Measurements from ENCODE around the gene COX19. TPM values are rescaled to one million over a fixed set of nuclear protein-coding genes. Genes with fewer than 3 reads are reported as not detected.

The COX19 gene
- total RNA-seq, 1 experiment from 2014 or later: 10.2 TPM

DNA sequence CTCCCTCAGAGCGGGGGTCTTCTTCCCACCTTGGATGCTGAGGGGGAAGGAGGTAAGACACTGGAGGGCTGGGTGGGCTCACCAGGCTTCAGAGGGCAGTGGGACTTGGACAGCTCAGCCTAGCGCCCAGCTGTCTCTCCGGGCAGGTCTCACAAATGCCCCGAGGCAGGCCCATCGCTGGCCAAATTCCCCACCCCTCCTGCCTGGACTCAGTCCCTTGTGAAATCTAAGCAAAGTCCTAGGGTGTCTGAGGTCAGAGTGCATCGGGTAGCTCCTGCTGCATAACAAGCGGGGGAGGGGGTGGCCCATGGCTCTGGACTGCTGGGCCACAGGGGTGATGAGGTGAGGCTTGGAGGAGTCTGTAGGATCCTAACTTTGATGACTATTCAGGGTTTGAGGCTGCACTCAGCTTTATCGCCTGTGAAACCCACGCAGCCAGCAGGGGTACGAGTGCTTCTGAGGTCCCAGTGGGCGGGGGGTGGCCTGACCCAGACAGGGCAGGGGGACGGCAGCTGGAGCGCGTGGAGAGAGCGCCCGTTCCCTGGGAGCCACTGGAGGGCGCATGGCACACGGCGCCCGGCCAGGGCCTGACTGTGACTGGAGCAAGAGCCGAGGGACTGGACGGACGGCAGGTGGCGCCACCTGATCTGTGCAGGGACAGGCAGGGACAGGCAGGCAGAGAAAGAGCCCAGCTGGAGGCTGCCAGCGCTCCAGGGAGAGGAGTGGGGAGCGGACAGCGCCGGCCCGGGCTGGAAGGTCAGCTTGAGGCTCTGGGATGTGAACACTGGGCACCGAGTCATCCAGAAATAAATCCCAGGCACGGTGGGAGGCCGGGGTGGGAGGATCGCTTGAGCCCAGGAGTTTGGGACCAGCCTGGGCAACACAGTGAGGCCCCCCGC, 17.6 kb upstream of the COX19 start:
- peak; percentile 92 for DNase-seq (ENCODE audit: low read depth)

DNA sequence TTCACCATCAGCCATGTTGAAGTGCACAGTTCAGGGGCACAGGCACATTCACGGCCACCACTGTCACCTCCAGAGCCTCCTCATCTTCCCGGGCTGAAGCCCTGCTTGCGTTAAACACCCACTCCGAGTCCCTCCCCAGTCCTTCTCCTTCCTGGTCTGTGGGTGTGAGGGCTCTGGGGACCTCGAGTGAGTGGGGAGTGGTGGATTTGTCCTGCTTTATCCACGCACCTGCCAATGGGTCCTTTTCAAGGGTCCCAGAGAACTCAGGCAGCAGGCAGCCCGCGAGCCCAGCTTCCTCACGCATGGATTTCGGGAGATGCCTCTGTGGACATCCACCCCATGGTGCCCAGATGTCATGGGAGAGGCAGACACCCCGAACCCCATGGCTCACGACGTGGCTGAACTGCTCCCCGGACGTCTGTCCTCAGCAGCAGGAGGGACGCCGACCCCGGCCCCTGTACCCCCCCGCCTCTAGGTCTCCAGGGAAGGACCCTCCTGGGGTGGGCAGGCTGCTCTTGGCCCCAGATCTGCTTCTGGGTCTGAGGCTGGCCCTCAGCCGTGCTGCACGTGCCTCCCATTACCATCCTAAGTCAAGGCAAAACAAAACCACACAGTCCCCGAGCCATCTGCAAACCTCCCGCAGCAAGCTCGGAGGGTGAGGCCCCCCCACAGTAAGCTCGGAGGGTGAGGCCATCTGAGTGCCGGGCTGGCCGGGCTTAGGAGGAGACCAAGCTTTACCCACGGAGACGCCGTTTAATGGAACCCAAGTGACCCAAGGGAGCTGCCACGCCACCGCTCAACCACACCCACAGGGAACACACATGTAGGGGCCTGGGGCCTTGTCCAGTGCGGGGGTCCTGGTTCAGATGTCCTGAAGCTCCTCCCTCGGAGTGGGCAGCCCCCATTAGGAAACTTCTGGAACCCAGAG, 16.6 kb upstream of the COX19 start:
- no peak for DNase-seq (ENCODE audit: low read depth)

DNA sequence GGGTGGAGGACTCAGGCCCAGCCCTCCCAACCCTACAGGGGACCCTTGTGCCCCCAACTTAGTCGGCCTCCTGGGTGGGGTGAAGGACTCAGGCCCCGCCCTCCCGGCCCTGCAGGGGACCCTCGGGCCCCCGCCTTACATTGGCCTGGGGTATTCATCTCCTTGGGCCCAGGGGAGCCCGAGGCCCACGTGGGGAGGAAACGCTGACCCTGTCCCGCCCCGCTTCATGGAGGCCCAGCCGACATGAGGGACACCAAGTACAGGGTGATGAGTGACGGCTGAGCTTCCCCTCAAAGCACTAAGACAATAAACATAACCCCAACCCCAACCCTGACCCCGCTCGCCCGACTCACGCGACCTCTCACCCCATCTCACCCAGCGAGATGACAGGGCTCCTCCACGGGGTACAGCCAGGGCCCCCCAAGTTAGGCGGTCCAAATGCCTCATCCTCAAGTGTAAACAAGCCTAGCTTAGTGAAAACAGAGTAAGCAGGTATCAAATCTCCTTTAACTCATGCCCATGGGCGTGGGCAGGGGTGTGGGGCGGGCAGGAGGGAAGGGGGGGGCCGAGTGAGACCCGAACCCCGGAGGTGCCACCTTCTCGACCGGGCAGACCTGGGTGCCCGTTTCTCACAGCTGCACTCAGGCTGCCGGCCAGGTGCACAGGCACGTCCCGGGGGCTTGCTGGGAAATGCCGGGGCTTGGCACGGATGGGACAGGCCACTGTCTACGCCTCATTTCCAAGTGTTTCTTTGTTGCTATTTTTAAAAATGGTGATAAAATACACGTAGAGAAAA, 15.8 kb upstream of the COX19 start:
- DNase-seq (ENCODE audit: low read depth): no peak

DNA sequence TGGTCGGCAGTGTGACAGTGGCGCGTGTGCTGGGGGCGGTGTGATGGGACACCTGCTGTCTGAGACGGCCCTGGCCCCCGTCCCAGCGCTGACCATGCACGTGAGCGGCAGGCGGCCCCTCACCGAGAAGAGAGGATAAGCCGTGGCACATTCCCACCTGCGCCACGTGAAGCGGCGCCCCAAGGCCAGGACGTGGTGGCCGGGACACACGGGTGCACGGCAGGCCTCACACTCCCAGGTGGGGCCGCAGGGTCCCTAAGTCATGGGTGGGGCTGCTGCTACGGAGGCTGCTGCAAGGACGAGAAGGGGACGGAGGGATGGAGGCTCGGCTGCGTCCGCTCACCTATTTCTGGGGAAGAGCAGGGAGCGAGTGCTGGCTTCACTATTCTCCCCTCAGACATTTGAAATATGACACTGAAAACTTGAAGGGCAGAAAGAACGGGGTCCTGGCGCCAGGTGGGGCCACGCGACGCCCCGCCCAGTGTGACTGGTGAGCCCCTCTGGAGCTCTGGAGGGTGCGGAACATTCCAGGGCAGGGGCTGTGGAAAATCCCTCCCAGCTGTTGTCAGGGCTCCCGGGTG, 15.1 kb upstream of the COX19 start:
- no peak for DNase-seq (ENCODE audit: low read depth)

DNA sequence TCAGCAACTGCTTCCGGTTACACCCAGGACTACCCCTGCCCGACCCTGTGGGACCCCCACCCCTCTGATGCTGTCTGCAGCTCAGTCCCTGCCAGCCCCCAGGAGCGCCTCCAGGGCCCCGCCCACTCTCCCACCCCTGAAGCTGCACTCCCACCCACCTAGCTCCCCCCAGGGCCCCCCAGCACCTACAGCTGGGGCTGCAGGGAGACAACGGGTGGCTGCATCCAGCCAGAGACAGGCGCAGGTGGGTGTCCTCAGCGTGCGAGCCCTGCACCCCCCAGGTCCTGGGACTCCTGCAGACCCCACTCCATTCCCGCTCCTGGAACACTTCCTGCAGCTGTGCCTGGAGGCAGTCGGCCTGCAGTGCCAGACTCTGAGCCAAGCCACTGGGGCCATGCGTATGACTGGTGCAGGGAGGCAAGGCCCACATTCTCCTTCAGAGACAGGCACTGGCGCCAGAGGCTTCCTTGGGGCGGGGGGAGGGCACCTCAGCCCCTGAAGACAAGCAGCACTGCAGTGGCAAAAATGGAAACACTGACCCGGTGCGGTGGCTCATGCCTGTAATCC, 13.7 kb upstream of the COX19 start:
- no peak for DNase-seq (ENCODE audit: low read depth)

DNA sequence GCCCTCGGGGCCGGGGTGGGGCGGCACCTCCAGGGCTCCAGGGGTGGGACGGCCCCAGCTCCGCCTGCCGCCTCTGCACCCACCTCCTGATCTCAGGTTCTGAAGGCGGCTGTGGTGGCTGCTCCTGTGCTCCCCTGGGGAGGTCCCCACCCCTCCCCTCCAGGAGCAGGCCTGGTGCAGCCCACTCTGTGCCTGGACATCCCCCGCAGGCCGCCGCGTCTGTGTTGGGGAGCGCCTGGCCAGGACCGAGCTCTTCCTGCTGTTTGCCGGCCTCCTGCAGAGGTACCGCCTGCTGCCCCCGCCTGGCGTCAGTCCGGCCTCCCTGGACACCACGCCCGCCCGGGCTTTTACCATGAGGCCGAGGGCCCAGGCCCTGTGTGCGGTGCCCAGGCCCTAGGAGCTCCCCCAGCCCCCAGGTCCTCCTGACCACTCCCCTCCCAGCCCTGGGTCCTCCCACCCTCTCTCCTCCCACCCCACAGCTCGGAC, 13.1 kb upstream of the COX19 start:
- DNase-seq (ENCODE audit: low read depth): peak; percentile 25

DNA sequence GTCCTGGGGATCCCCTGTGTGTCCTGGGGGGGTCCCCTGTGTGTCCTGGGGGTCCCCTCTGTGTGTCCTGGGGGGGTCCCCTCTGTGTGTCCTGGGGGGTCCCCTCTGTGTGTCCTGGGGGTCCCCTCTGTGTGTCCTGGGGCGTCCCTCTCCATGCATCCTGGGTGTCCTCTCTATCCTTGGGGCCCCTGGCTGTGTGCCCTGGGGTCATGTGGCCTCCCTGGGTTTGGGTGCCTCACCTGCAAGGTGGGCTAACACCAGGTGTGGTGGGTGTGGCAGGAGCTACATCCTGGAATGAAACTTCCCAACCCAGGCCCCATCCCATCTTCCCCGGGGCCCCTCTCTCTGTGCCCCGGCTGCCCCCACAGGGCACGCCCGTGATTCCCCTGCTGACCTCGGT, 12.6 kb upstream of the COX19 start:
- DNase-seq (ENCODE audit: low read depth): no peak

DNA sequence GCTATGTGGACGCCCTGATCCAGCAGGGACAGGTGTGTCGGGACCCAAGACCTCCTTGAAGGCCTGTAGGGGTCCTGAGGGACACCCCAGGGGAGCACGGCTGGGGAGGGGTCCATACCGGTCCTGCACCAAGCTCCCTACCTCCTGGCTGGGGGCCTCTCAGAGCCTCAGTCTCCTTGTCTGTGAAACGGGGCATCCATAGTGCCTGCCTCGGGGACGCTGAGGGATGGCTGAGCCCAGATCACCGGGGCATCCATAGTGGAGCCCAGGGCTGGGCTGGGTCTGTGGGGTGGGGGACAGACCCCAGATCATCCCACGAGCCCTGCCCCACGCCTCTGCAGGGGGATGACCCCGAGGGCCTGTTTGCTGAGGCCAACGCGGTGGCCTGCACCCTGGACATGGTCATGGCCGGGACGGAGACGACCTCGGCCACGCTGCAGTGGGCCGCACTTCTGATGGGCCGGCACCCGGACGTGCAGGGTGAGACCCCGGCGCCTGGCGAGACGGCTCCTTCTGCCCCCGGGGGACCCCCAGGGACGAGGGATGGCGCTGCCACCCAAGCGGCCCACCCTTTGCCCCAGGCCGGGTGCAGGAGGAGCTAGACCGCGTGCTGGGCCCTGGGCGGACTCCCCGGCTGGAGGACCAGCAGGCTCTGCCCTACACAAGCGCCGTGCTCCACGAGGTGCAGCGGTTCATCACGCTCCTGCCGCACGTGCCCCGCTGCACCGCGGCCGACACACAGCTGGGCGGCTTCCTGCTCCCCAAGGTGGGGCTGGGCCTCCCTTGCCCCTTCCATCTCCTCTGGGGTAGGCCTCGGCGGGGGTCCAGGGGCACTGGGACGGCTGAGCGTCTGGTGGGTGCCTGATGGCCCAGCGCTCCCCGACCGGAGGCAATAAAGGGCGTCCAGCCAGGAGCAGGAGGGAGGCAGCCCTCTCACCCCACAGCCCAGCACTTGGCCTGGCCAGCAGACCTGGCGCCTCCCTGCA, 11.7 kb upstream of the COX19 start:
- DNase-seq (ENCODE audit: low read depth): no peak

DNA sequence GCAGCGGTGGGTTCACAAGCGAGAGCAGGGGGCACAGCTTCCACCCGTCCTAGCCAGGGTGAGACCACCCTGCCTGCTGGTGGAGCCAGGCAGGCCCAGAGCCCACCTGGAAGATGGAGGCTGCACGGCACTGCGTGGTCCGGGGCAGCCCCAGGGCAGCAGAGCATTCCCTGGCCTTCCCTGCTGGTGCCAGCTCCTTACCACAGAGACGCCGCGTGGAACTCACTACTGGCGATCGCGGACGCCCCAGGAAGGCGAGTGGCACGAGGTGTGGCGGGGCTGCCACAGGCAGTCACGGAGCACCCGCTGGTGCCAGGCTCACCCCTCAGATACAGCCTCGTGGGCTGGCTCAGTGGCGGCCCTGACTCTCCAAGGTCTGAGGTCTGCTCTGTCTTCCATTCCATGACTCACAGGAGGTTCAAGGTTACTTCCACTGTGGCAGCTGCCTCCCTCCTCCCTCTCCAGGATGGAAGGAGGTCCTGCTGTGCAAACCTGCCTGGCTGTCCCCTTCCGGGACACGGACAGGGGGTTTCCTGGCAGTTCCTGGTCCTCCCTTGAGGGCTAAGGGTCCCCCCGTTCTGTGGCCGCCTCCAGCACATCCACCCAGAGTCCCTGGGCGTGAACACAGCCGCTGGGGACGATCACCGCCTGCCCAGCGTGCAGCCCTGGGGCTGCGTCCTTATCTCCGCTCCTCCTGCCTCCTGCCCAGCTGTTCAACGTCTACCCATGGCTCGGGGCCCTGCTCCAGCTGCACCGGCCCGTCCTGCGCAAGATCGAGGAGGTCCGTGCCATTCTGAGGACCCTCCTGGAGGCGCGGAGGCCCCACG, 10.8 kb upstream of the COX19 start:
- peak; percentile 73 for DNase-seq (ENCODE audit: low read depth)

DNA sequence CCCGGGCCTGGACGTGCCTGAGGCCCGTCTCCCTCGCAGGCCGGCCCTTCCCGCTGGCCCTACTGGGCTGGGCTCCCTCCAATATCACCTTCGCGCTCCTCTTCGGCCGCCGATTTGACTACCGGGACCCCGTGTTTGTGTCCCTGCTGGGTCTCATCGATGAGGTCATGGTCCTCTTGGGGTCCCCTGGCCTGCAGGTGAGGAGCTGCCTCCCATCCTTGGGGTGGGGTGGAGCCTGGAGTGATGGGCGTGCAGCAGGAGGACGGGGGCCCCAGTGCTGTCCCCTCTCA, 9.7 kb upstream of the COX19 start:
- DNase-seq (ENCODE audit: low read depth): no peak

DNA sequence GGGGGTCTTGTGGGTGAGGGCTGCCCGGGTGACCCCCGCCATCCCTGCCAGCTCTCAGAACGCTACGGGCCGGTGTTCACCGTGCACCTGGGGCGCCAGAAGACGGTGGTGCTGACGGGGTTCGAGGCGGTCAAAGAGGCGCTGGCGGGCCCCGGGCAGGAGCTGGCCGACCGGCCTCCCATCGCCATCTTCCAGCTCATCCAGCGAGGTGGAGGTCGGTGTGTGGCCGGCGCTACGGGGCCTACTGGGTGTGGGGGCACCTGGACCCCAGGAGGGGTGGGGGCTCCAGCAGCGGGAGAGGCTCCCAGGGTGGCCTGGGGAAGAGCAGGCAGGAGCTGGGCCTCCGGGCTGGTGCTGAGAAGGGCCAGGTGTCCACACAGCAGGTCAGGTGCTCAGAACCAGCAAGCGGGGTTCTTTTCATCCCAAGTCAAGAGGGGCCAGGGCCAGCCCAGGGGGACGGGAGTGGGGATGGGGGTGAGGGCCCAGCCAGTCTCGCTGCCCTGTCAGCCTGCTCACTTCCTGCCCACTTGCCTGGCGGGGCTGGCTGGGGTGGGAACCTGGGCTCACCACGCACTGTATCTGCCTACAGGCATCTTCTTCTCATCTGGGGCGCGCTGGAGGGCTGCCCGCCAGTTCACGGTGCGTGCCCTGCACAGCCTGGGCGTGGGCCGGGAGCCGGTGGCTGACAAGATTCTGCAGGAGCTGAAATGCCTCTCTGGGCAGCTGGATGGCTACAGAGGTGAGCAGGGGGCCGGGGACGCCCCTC, 9.2 kb upstream of the COX19 start:
- DNase-seq (ENCODE audit: low read depth): no peak

DNA sequence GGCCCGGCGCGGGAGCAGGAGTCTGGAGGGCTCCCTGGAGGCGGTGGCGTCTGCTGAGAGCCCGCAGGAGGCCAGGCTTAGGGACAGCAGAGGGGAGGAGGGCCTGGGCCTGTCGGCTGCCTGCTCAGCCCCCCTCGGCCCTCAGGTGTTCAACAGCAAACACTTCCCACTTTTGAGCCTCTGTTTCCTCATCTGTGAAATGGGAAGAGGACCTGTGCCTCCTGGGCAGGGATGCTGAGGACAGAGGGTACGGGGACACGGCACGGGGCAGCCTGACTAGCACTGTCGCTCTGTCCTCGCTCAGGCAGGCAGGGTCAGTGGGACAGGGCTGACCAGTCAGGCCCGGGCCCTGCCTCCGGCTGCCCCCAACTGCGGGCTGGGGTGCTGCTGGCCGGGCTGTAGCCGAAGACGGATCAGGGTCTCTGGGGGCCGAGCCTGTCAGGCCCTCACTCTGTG, 8.3 kb upstream of the COX19 start:
- no peak for DNase-seq (ENCODE audit: low read depth)

DNA sequence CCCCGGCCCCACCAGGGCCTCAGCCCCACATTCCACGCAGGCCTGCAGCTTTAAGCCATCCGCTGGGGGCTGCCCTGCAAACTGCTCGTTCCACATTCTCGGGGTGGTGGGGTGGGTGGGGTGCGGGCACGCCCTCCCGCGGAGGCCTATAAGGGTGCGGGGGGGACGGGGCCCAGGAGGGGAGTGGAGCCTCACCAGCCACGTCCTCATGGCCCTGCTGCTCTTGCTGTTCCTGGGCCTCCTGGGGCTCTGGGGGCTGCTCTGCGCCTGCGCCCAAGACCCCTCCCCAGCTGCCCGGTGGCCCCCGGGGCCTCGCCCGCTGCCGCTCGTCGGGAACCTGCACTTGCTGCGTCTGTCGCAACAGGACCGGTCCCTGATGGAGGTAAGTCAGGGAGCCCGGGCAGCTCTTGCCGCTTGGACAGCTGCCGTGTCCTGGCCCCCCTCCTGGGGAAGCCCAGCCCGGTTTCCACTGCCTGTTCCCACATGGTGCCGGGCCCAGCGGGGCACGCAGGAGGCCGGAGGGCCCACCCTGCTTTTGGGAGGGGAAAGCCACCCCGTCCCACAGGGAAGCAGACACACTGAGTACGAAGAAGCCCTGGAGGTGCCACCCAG, 7.8 kb upstream of the COX19 start, which contains the start of gene CYP2W1:
CYP2W1 (plus strand) TSS at position 178 of the 612 bp plus-strand sequence; CDS start at position 209, 31 bp downstream.
- no peak for DNase-seq (ENCODE audit: low read depth)

DNA sequence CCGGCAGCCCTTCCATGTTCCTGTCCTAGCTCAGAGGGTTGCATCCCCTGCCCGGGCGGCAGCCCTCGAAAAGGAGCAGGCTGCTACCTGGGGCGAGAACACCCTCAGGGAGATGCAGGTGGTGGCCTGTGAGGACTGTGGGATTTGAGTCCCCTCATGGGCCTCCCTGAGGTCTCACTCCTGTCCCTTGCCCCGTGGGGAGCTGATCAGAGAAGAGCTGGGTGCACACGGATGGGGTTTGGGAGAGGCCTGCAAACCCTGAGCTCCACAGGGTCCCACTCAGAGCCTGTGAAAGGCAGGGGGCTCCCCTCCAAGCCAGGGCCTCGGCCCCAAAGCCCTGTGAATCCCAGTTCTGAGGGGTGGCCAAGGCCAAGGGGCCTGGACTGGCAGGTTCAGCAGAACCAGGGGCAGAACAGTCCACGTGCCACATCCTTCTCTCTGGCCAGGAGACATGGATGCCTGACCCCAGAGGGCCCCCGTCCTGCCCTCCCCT, 7.2 kb upstream of the COX19 start:
- DNase-seq (ENCODE audit: low read depth): no peak

DNA sequence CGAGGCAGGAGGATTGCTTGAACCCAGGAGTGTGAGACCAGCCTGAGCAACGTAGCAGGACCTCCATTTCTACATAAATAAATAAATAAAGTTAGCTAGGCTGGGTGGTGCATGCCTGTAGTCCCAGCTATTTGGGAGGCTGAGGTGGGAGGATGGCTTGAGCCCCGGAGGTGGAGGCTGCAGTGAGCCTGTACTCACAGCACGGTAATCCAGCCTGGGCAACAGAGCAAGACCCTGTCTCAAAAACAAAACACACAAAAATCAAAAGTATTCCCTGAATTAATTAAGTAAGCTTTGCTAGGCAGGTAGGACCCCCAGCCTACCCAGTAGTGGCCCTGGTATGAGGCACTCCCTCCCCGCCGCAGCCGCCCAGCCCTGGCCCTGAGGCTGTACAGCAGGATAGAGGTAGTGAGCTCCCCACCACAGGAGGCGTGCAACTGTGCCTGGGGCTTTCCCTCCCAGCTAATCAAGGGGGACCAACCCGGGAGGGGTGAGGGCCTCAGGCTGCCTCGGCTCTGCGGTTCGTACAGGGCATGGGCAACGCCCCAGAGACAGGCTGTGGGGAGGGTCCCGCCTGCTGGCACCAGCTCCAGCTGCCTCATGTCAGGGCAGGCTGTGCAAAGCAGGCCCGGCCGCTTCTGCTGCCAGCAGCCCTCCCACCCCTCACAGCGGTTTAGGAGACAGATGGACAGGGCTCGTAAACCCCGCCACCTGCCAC, 6.6 kb upstream of the COX19 start:
- no peak for DNase-seq (ENCODE audit: low read depth)

DNA sequence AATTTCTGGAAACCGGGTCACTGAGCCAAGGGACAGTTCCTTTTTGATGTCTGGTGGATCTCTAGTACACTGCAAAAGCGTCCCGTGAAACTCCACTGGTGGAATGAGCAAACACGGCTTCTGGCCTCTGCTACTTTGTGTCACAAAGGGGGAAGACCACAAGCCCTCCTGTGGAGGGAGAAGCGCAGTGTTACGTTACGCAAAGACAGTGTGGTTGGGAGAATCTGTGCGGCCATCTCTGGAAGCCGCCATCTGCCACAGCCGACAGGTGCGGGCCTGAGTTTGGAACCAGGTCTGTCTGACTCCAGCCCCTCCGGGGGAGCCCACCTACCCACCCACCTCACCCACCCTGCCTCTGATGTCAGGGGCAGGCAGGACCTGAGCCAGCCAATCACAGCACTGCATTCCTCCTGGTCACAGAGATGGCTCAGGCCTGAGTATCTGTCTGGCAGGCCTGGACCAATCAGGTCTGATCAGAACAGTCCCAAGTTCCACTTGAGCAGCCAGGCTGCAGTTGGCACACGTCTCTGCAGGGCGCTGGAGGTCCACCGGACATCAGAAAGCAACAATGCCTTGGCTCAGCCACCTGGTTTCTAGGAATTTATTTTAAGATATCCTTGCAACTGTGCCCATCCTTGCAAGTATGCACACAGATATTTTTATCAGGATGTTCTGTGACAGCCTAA, 4.7 kb upstream of the COX19 start:
- peak; percentile 17 for DNase-seq (ENCODE audit: low read depth)

All from M059J (cell line).